K562 (cell line): ENCODE results near the gene GALNT16. TPM values are rescaled to one million over a fixed set of nuclear protein-coding genes. Genes with fewer than 3 reads are reported as not detected.

Source experiments
- ATAC-seq: fragments of 200-7000 bp; cut with Tn5 transposase; 3 replicates; pipeline ENCODE4 v1.9.1; 2020; ENCODE audit warnings: moderate library complexity
- BruUV-seq: library from RNA; stranded (reverse); fragments of 400-500 nt; replicated peaks from 2 replicates; lab custom pipeline; 2021; lab: Mats Ljungman, UMichigan
- CTCF ChIA-PET: fragments of 300-600 bp; formaldehyde crosslinking; extraction: SDS; loops from one replicate; lab custom pipeline; 2021; ENCODE audit warnings: low intra/inter-chr PET ratio; lab: Yijun Ruan, JAX
- POLR2A ChIA-PET: fragments of 300-600, 350-650 bp; sonication (Branson Sonifier 250); formaldehyde crosslinking; extraction: SDS; loops from one replicate; lab custom pipeline; 2021; ENCODE audit warnings: antibody characterized with exemption, inconsistent platforms; lab: Yijun Ruan, JAX
- DNase-seq, 4 experiments: peaks; one replicate each; pipeline versions ENCODE4 v3.0.0 to v3.0.0-alpha.2; 2011 to 2018; ENCODE audit warnings: low spot score in 3 of 4, mixed read lengths in 3 of 4; ENCODE audit errors: extremely low read depth in 1 of 4
- FAIRE-seq: peaks from 2 replicates; lab custom pipeline; 2011; peaks lifted over from hg19 to GRCh38; lab: Jason Lieb, UNC
- H2AFZ ChIP-seq: 2 replicates; pipeline ENCODE4 v1.6.0; 2011; ENCODE audit warnings: low read depth, low read length, control low read depth, inconsistent platforms
- H3K27ac ChIP-seq: fragments of 200-600 bp; 3 replicates; pipeline ENCODE4 v1.8.0; 2011; ENCODE audit warnings: low read depth, mild to moderate bottlenecking, control low read depth, inconsistent platforms, low read length, moderate library complexity, mixed read lengths; ENCODE audit errors: extremely low read depth
- H3K27me3 ChIP-seq, 2 experiments: fragments of 300-600 bp in 1 of 2; 2 replicates in 1 of 2; 3 replicates in 1 of 2; pipeline versions ENCODE4 v1.6.0 to v1.8.0; 2011; ENCODE audit warnings: inconsistent platforms in 2 of 2, low read length in 2 of 2, mild to moderate bottlenecking in 1 of 2, mixed read lengths in 1 of 2, moderate library complexity in 1 of 2; ENCODE audit not compliant: control insufficient read depth in 2 of 2, insufficient read depth in 2 of 2
- H3K36me3 ChIP-seq: fragments of 300-600 bp; 3 replicates; pipeline ENCODE4 v1.8.0; 2011; ENCODE audit warnings: mild to moderate bottlenecking, low read length, inconsistent platforms; ENCODE audit not compliant: control insufficient read depth, insufficient read depth
- H3K4me1 ChIP-seq, 2 experiments: fragments of 200-600 bp in 1 of 2; replicated peaks in 1 of 2; 2 replicates in 1 of 2; 3 replicates in 1 of 2; pipeline versions ENCODE4 v1.5.1 to v1.8.0; 2011; ENCODE audit warnings: inconsistent platforms in 2 of 2, low read length in 2 of 2, mild to moderate bottlenecking in 1 of 2, mixed read lengths in 1 of 2, moderate library complexity in 1 of 2; ENCODE audit not compliant: control insufficient read depth in 2 of 2, insufficient read depth in 2 of 2
- H3K4me2 ChIP-seq: 2 replicates; pipeline ENCODE4 v1.6.1; 2011; ENCODE audit warnings: low read length, control low read depth, inconsistent platforms, mixed read lengths; ENCODE audit not compliant: insufficient read depth
- H3K4me3 ChIP-seq: fragments of 200-600 bp; sonication (generic), shearing (Covaris generic); 2 replicates; pipeline ENCODE4 v1.5.1; 2016; ENCODE audit warnings: control low read depth, inconsistent platforms
- H3K79me2 ChIP-seq: fragments of 200-600 bp; 3 replicates; pipeline ENCODE4 v1.8.0; 2011; ENCODE audit warnings: low read length, inconsistent platforms; ENCODE audit not compliant: control insufficient read depth, insufficient read depth
- H3K9ac ChIP-seq, 2 experiments: 2 replicates each; pipeline versions ENCODE4 v1.6.0 to v1.6.1; 2011; ENCODE audit warnings: low read depth in 2 of 2, low read length in 2 of 2, control low read depth in 1 of 2, inconsistent platforms in 1 of 2, mild to moderate bottlenecking in 1 of 2, mixed read lengths in 1 of 2; ENCODE audit not compliant: insufficient read depth in 1 of 2
- H3K9me1 ChIP-seq: one replicate; pipeline ENCODE4 v1.6.0; 2011; ENCODE audit warnings: inconsistent platforms, mild to moderate bottlenecking, low read length, moderate library complexity; ENCODE audit not compliant: control insufficient read depth, insufficient read depth
- H3K9me3 ChIP-seq: replicated peaks from 2 replicates; pipeline ENCODE4 v1.5.1; 2011; ENCODE audit warnings: low read depth, low read length, inconsistent platforms; ENCODE audit not compliant: control insufficient read depth, insufficient read depth
- H4K20me1 ChIP-seq: replicated peaks from 2 replicates; pipeline ENCODE4 v1.6.1; 2011; ENCODE audit warnings: low read length, inconsistent platforms, mixed read lengths; ENCODE audit not compliant: control insufficient read depth, insufficient read depth
- E2F3 ChIP-seq: fragments of 250-450 bp; sonication (Bioruptor Pico); IDR thresholded peaks from 2 replicates; pipeline ENCODE4 v1.4.0; 2020; ENCODE audit warnings: mild to moderate bottlenecking
- RFX1 ChIP-seq: fragments of 450-650 bp; IDR thresholded peaks from 2 replicates; pipeline ENCODE4 v1.6.1; 2016; ENCODE audit warnings: mild to moderate bottlenecking, moderate library complexity
- ZNF830 ChIP-seq: fragments of 250-450 bp; sonication (Bioruptor Pico); IDR thresholded peaks from 2 replicates; pipeline ENCODE4 v1.5.0; 2021; ENCODE audit warnings: mild to moderate bottlenecking
- WGBS: fragments of 100-300 bp; shearing (Covaris generic); methylation state at CpG from one replicate; pipeline ENCODE4 v1.1.6; 2016; ENCODE audit warnings: low coverage, mixed read lengths; ENCODE audit not compliant: insufficient coverage; ENCODE audit errors: missing lambda C conversion rate; 5-methylcytosine and 5-hydroxymethylcytosine counted together
- in situ Hi-C: fragments of 300-500 bp; cut with MboI; formaldehyde crosslinking; loops from 4 replicates; pipeline ENCODE4 v1.15.0; 2018; ENCODE audit warnings: inconsistent platforms, mixed read lengths
- intact Hi-C: fragments of 100-400 bp; cut with micrococcal nuclease; formaldehyde crosslinking; loops from 2 replicates; pipeline ENCODE4 v1.14.2; 2022
- polyA plus RNA-seq, 8 experiments: library from polyadenylated mRNA; depleted of rRNA in 4 of 8; stranded (reverse) in 5 of 8; unstranded in 3 of 8; fragments of >200 nt; fragmentation: Nextera tagmentation in 2 of 8; fragmentation: Illumina TruSeq in 1 of 8; extraction: Ambion mirVana in 2 of 8; extraction: Trizol in 1 of 8; gene quantifications; 2 replicates each; pipeline versions ENCODE4 v1.2.1 to v1.2.3, GENCODE V29; 2011 to 2014; ENCODE audit warnings: inconsistent platforms in 1 of 8, missing spikeins in 1 of 8
- total RNA-seq, 7 experiments: library from RNA; depleted of rRNA in 6 of 7; stranded (reverse); fragments of >200 nt in 6 of 7; fragmentation: Illumina TruSeq in 2 of 7; extraction: Trizol in 2 of 7; gene quantifications; 2 replicates each; pipeline versions ENCODE4 v1.2.1 to v1.2.3, GENCODE V29; 2011 to 2021; ENCODE audit warnings: low replicate concordance in 1 of 7

GALNT16 gene
- total and polyA plus RNA-seq, 9 of the 15 experiments (the other 6 are each of a cell fraction or from before 2014, with no cell fraction given): not detected

GRCh38 chr14:69353168-69353567 lies 93.2 kb downstream of the GALNT16 start (continued):
- TF ChIP-seq ZNF830 (CRISPR knock-in tag): no peak

- TF ChIP-seq E2F3 (CRISPR knock-in tag): no peak
- peak; percentile 20; the same call in 1 of the 2 replicates for TF ChIP-seq RFX1
- Histone ChIP-seq H3K36me3 (no peaks in the 10 kb centered on the region), H3K27ac (no peak overlapping the region), H3K9ac (no peak overlapping the region), H3K9me3 (no peaks in the 10 kb centered on the region), H3K4me2 (no peak overlapping the region), H3K9me1 (no peaks in the 10 kb centered on the region), H3K27me3 (peaks cover 0 to 81% of the 10 kb centered on the region in 2 experiments; a peak in 4 of 5 replicates), H2AFZ (no peak overlapping the region), H4K20me1 (0 out of 2 replicates have a peak, but pooled peaks cover 4% of the 10 kb centered on the region), H3K79me2 (no peaks in the 10 kb centered on the region), H3K4me3 (no peak overlapping the region), H3K4me1 (no peaks in the 10 kb centered on the region; a peak in 1 of 5 replicates)
- no TSS peak for BruUV-seq
- intact Hi-C loops (no loop called here), in situ Hi-C loops (no loop called here)
- ChIA-PET POLR2A (interaction anchor here (0.5 to 0.6 kb wide), 4 partner anchors 85 to 406 kb away, joined by 3 read pairs; no protein-coding TSS in a partner anchor), CTCF (no interaction called here)
- DNase-seq (no peak), FAIRE-seq (no peak), ATAC-seq (no peak; the same call in 2 of the 3 replicates)
- WGBS: 4% methylated on average over 11 of the region's 11 CpGs
These were observed 94.6 kb downstream of the GALNT16 start for GRCh38 chr14:69354383-69355153.
